HepG2 (cell line): ENCODE data around the gene CHST6. TPM values are rescaled to one million over a fixed set of nuclear protein-coding genes. Genes with fewer than 3 reads are reported as not detected.

ENCODE experiments used
- ATAC-seq: fragments of 200-7000 bp; cut with Tn5 transposase; 3 replicates; pipeline ENCODE4 v1.9.1; 2020; ENCODE audit warnings: mild to moderate bottlenecking, moderate library complexity
- BruUV-seq: library from RNA; stranded (reverse); fragments of 400-500 nt; replicated peaks from 2 replicates; lab custom pipeline; 2021; lab: Mats Ljungman, UMichigan
- CTCF ChIA-PET: fragments of 300-600 bp; formaldehyde crosslinking; extraction: SDS; loops from one replicate; lab custom pipeline; 2021; ENCODE audit warnings: low total read pairs, inconsistent platforms, low intra/inter-chr PET ratio; lab: Yijun Ruan, JAX
- POLR2A ChIA-PET: fragments of 350-600 bp; sonication (Branson Sonifier 250); formaldehyde crosslinking; loops from one replicate; lab custom pipeline; 2020; ENCODE audit warnings: antibody characterized with exemption, inconsistent platforms; lab: Yijun Ruan, JAX
- DNase-seq: peaks from one replicate; pipeline ENCODE4 v3.0.0-alpha.2; 2015; ENCODE audit warnings: low spot score
- FAIRE-seq: peaks from 3 replicates; lab custom pipeline; 2011; peaks lifted over from hg19 to GRCh38; lab: Jason Lieb, UNC
- H2AFZ ChIP-seq: one replicate; pipeline ENCODE4 v1.6.1; 2011; ENCODE audit warnings: low read length, inconsistent platforms
- H3K27ac ChIP-seq: fragments of 300-600 bp; 3 replicates; pipeline ENCODE4 v1.8.0; 2011; ENCODE audit warnings: mixed run types, mild to moderate bottlenecking, mixed read lengths, low read length, inconsistent platforms; ENCODE audit not compliant: insufficient read depth; ENCODE audit errors: extremely low read length
- H3K27me3 ChIP-seq, 2 experiments: fragments of 200-600 bp in 1 of 2; 2 replicates in 1 of 2; 3 replicates in 1 of 2; pipeline versions ENCODE4 v1.6.0 to v1.8.0; 2011; ENCODE audit warnings: low read length in 2 of 2, mild to moderate bottlenecking in 2 of 2, moderate library complexity in 2 of 2, inconsistent platforms in 1 of 2; ENCODE audit not compliant: insufficient read depth in 2 of 2, control insufficient read depth in 1 of 2
- H3K36me3 ChIP-seq, 2 experiments: fragments of 200-600 bp in 1 of 2; replicated peaks in 1 of 2; 2 replicates in 1 of 2; 3 replicates in 1 of 2; pipeline versions ENCODE4 v1.5.1 to v1.8.0; 2011; ENCODE audit warnings: low read length in 2 of 2, inconsistent platforms in 1 of 2; ENCODE audit not compliant: insufficient read depth in 2 of 2, control insufficient read depth in 1 of 2
- H3K4me1 ChIP-seq: 2 replicates; pipeline ENCODE4 v1.5.1; 2012; ENCODE audit warnings: low read length, inconsistent platforms; ENCODE audit not compliant: insufficient read depth
- H3K4me2 ChIP-seq: 2 replicates; pipeline ENCODE4 v1.6.0; 2011; ENCODE audit warnings: low read depth, low read length, inconsistent platforms
- H3K4me3 ChIP-seq, 3 experiments: fragments of 200-600 bp in 1 of 3; sonication (generic), shearing (Covaris generic) in 1 of 3; replicated peaks in 1 of 3; 2 replicates each; pipeline ENCODE4 v1.5.1; 2011 to 2016; ENCODE audit warnings: low read length in 3 of 3, inconsistent platforms in 2 of 3, low read depth in 2 of 3, mild to moderate bottlenecking in 2 of 3, control low read depth in 1 of 3, mixed read lengths in 1 of 3; ENCODE audit not compliant: insufficient read depth in 1 of 3
- H3K79me2 ChIP-seq: one replicate; pipeline ENCODE4 v1.6.1; 2011; ENCODE audit warnings: low read length, inconsistent platforms; ENCODE audit not compliant: insufficient read depth
- H3K9ac ChIP-seq: 2 replicates; pipeline ENCODE4 v1.6.0; 2011; ENCODE audit warnings: mild to moderate bottlenecking, low read depth, low read length, inconsistent platforms; ENCODE audit not compliant: insufficient read depth
- H3K9me3 ChIP-seq: 2 replicates; pipeline ENCODE4 v1.5.1; 2012; ENCODE audit warnings: mild to moderate bottlenecking, low read length
- H4K20me1 ChIP-seq: 2 replicates; pipeline ENCODE4 v1.6.0; 2011; ENCODE audit warnings: inconsistent platforms, mild to moderate bottlenecking, low read length, moderate library complexity; ENCODE audit not compliant: insufficient read depth
- AGO1 ChIP-seq: fragments of 200-400 bp; formaldehyde crosslinking; IDR thresholded peaks from 2 replicates; pipeline ENCODE4 v1.6.1; 2017; ENCODE audit warnings: mild to moderate bottlenecking, low read depth, low read length, moderate library complexity; ENCODE audit not compliant: poor library complexity, severe bottlenecking
- ARID5B ChIP-seq: IDR thresholded peaks from 2 replicates; pipeline ENCODE4 v1.4.0; 2020; ENCODE audit warnings: mild to moderate bottlenecking, missing genetic modification reagents
- CENPT ChIP-seq: sonication (generic); formaldehyde crosslinking; IDR thresholded peaks from 2 replicates; pipeline ENCODE4 v1.8.0; 2022; ENCODE audit warnings: low read depth, mild to moderate bottlenecking, moderate library complexity, missing genetic modification reagents
- KDM1A ChIP-seq: IDR thresholded peaks from 2 replicates; pipeline ENCODE4 v1.6.1; 2016; ENCODE audit warnings: missing compliant biosample characterization
- MXI1 ChIP-seq: IDR thresholded peaks from 3 replicates; pipeline ENCODE4 v1.6.1; 2012; ENCODE audit warnings: low read depth, low read length, inconsistent platforms, borderline replicate concordance
- PHF5A ChIP-seq: IDR thresholded peaks from one replicate; pipeline ENCODE4 v1.6.1; 2018; ENCODE audit warnings: low read depth, missing genetic modification reagents; ENCODE audit not compliant: unreplicated experiment
- SKI ChIP-seq: fragments of 450-650 bp; IDR thresholded peaks from one replicate; pipeline ENCODE4 v1.6.1; 2018; ENCODE audit warnings: mild to moderate bottlenecking; ENCODE audit not compliant: partially characterized antibody
- SMAD3 ChIP-seq: sonication (generic); formaldehyde crosslinking; IDR thresholded peaks from 2 replicates; pipeline ENCODE4 v1.4.0; 2020; ENCODE audit warnings: missing genetic modification reagents
- ZBTB1 ChIP-seq: sonication (generic); formaldehyde crosslinking; IDR thresholded peaks from 2 replicates; pipeline ENCODE4 v1.4.0; 2020; ENCODE audit warnings: missing genetic modification reagents, borderline replicate concordance
- ZBTB33 ChIP-seq: sonication (generic); formaldehyde crosslinking; IDR thresholded peaks from 2 replicates; pipeline ENCODE4 v1.4.0; 2020; ENCODE audit warnings: missing genetic modification reagents
- ZFAT ChIP-seq: sonication (generic); formaldehyde crosslinking; conservative IDR thresholded peaks from 2 replicates; pipeline ENCODE4 v1.8.1; 2023; ENCODE audit warnings: missing genetic modification reagents, inconsistent platforms
- ZNF564 ChIP-seq: sonication (generic); formaldehyde crosslinking; IDR thresholded peaks from 2 replicates; pipeline ENCODE4 v1.8.1; 2023; ENCODE audit warnings: mild to moderate bottlenecking, missing genetic modification reagents
- ZNF616 ChIP-seq: sonication (generic); formaldehyde crosslinking; IDR thresholded peaks from 2 replicates; pipeline ENCODE4 v1.5.0; 2020; ENCODE audit warnings: low read depth, mild to moderate bottlenecking, missing genetic modification reagents
- ZNF629 ChIP-seq: sonication (generic); formaldehyde crosslinking; conservative IDR thresholded peaks from 2 replicates; pipeline ENCODE4 v1.5.0; 2020; ENCODE audit warnings: missing genetic modification reagents
- WGBS: methylation state at CpG from one replicate; pipeline ENCODE4 v1.1.6; 2017; ENCODE audit warnings: low lambda C conversion rate; 5-methylcytosine and 5-hydroxymethylcytosine counted together
- in situ Hi-C: cut with HindIII; loops from 2 replicates; pipeline ENCODE4 v1.10.0; 2017; ENCODE audit warnings: low pct_unique_long_range_greater_than_20kb; ENCODE audit not compliant: extremely low pct_ligation_motif_present
- intact Hi-C: fragments of 100-400 bp; cut with micrococcal nuclease; formaldehyde crosslinking; loops from one replicate; pipeline ENCODE4 v1.10.0; 2022; ENCODE audit not compliant: unreplicated experiment
- polyA plus RNA-seq, 8 experiments: library from polyadenylated mRNA; depleted of rRNA in 3 of 8; stranded (reverse) in 7 of 8; unstranded in 1 of 8; fragments of >200 nt; fragmentation: Illumina TruSeq in 4 of 8; extraction: Trizol in 4 of 8; gene quantifications; 2 replicates each; pipeline versions ENCODE4 v1.2.1 to v1.2.3, GENCODE V29; 2011 to 2016; ENCODE audit warnings: low read depth in 4 of 8, missing spikeins in 1 of 8, mixed read lengths in 1 of 8; ENCODE audit not compliant: insufficient read depth in 1 of 8
- total RNA-seq, 5 experiments: library from RNA; depleted of rRNA; stranded (reverse); fragments of >200 nt; fragmentation: Illumina TruSeq; extraction: Trizol; gene quantifications; 2 replicates each; pipeline ENCODE4 v1.2.3, GENCODE V29; 2016; ENCODE audit warnings: low read depth in 1 of 5
- TF ChIP-seq, protein P1 (sequence below): sonication (generic); formaldehyde crosslinking; IDR thresholded peaks from 2 replicates; pipeline ENCODE4 v1.4.0; 2020; ENCODE audit warnings: missing genetic modification reagents

The CHST6 gene
- total and polyA plus RNA-seq, 2 of the 13 experiments (the other 11 are each of a cell fraction or from before 2014, with no cell fraction given) = 0.18 to 0.91 TPM

- TF ChIP-seq PHF5A (CRISPR knock-in tag) (no peak), CENPT (CRISPR knock-in tag) (no peak), AGO1 (peak; percentile 22), MXI1 (no peak), ZNF616 (CRISPR knock-in tag) (no peak), ZBTB1 (no peak), ZFAT (CRISPR knock-in tag) (no peak)
Observed at GRCh38 chr16:75494661-75495075, 573 bp downstream of the CHST6 start (continued).

DNA sequence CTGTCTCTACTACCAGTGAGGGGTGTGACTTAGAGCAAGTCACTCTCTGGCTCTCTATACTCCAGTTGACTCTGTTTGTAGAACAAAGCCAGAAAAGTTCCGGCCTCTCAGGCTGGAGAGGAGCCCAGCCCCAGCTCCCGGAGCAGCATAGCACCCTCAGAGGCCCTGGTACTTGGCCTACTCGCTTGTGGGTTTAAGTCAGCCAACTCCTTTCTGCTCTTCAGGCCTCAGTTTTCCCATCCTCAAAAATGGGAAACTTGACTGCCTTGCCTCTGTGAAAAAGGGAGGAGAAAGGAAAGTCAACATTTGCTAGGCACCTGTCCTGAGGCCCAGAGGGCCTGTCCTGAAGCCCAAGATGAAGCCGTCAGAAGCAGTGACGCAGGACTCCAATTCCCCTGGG is 1.1 kb downstream of the CHST6 start:
- Histone ChIP-seq H3K4me2 (peak overlapping the region; percentile 97), H3K9me3 (no peaks in the 10 kb centered on the region), H4K20me1 (no peaks in the 10 kb centered on the region), H3K27me3 (peaks cover 0 to 26% of the 10 kb centered on the region in 2 experiments; a peak in 2 of 5 replicates), H3K36me3 (no peaks in the 10 kb centered on the region), H3K9ac (no peak overlapping the region), H3K4me1 (peaks cover 42% of the 10 kb centered on the region), H3K4me3 (peak overlapping the region in 1 of 3 experiments; percentile 69; a peak in 2 of 6 replicates), H3K79me2 (no peaks in the 10 kb centered on the region), H3K27ac (no peak overlapping the region), H2AFZ (no peak overlapping the region)
- intact Hi-C loops (no loop called here), in situ Hi-C loops (no loop called here)
- CTCF ChIA-PET = no interaction called here
- FAIRE-seq (no peak), ATAC-seq (no peak), DNase-seq (no peak)
- POLR2A ChIA-PET = no interaction called here
- no TSS peak for BruUV-seq
- WGBS = 69% methylated on average over 5 of the region's 5 CpGs
- TF ChIP-seq ZNF564 (0 out of 2 replicates have a peak, but pooled peaks have one; percentile 5), ZBTB33 (CRISPR knock-in tag) (no peak), ZNF629 (peak; percentile 92), ARID5B (CRISPR knock-in tag) (no peak), KDM1A (0 out of 2 replicates have a peak, but pooled peaks have one; percentile 45), SKI (no peak), SMAD3 (no peak)
- TF ChIP-seq, protein P1, sequence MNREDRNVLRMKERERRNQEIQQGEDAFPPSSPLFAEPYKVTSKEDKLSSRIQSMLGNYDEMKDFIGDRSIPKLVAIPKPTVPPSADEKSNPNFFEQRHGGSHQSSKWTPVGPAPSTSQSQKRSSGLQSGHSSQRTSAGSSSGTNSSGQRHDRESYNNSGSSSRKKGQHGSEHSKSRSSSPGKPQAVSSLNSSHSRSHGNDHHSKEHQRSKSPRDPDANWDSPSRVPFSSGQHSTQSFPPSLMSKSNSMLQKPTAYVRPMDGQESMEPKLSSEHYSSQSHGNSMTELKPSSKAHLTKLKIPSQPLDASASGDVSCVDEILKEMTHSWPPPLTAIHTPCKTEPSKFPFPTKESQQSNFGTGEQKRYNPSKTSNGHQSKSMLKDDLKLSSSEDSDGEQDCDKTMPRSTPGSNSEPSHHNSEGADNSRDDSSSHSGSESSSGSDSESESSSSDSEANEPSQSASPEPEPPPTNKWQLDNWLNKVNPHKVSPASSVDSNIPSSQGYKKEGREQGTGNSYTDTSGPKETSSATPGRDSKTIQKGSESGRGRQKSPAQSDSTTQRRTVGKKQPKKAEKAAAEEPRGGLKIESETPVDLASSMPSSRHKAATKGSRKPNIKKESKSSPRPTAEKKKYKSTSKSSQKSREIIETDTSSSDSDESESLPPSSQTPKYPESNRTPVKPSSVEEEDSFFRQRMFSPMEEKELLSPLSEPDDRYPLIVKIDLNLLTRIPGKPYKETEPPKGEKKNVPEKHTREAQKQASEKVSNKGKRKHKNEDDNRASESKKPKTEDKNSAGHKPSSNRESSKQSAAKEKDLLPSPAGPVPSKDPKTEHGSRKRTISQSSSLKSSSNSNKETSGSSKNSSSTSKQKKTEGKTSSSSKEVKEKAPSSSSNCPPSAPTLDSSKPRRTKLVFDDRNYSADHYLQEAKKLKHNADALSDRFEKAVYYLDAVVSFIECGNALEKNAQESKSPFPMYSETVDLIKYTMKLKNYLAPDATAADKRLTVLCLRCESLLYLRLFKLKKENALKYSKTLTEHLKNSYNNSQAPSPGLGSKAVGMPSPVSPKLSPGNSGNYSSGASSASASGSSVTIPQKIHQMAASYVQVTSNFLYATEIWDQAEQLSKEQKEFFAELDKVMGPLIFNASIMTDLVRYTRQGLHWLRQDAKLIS = no peak
